GM12878 (cell line): ENCODE data around the gene SLC12A5.

Experiments
- CEBPB ChIP-seq, 2 experiments: fragments of 150-350 bp in 1 of 2; IDR thresholded peaks; 2 replicates each; pipeline ENCODE4 v1.6.1; 2012 to 2014; ENCODE audit warnings: low read depth in 2 of 2, low read length in 2 of 2, borderline replicate concordance in 1 of 2, inconsistent platforms in 1 of 2
- CTCF ChIP-seq, 3 experiments: IDR thresholded peaks in 2 of 3; conservative IDR thresholded peaks in 1 of 3; 2 replicates each; pipeline ENCODE4 v1.5.1; 2011; ENCODE audit warnings: low read depth in 3 of 3, low read length in 3 of 3, mild to moderate bottlenecking in 3 of 3, control low read depth in 2 of 3, moderate library complexity in 2 of 3, inconsistent platforms in 1 of 3, mixed read lengths in 1 of 3; ENCODE audit not compliant: control insufficient read depth in 2 of 3, insufficient read depth in 1 of 3; ENCODE audit errors: extremely low read depth in 1 of 3
- ELK1 ChIP-seq: IDR thresholded peaks from 2 replicates; pipeline ENCODE4 v1.6.1; 2012; ENCODE audit warnings: low read depth, low read length, improper control_type of control experiment
- MXI1 ChIP-seq: fragments of 150-350 bp; IDR thresholded peaks from 2 replicates; pipeline ENCODE4 v1.6.1; 2011; ENCODE audit warnings: low read depth, mild to moderate bottlenecking, inconsistent platforms, low read length, improper control_type of control experiment
- RB1 ChIP-seq: fragments of 450-650 bp; formaldehyde crosslinking; IDR thresholded peaks from 2 replicates; pipeline ENCODE4 v1.6.1; 2017; ENCODE audit warnings: mild to moderate bottlenecking, borderline replicate concordance
- REST ChIP-seq: IDR thresholded peaks from 2 replicates; pipeline ENCODE4 v1.6.1; 2012; ENCODE audit warnings: mild to moderate bottlenecking, low read depth, low read length
- TBL1XR1 ChIP-seq: IDR thresholded peaks from 2 replicates; pipeline ENCODE4 v1.6.1; 2012; ENCODE audit warnings: low read depth, low read length, improper control_type of control experiment
- TCF7 ChIP-seq: IDR thresholded peaks from 2 replicates; pipeline ENCODE4 v1.6.1; 2014; ENCODE audit warnings: antibody characterized with exemption, borderline replicate concordance
- ZNF274 ChIP-seq: IDR thresholded peaks from one replicate; pipeline ENCODE4 v1.8.0; 2011; ENCODE audit not compliant: insufficient read length, insufficient read depth

GRCh38 chr20:45999557-46000261, 29.3 kb upstream of the SLC12A5 start:
- TF ChIP-seq REST (no peak), TBL1XR1 (no peak), CTCF (IDR thresholded peaks at IDR 0.05 in 2 of 3, conservative IDR thresholded peaks at IDR 0.05 in 1 of 3; ENCODE audit: control insufficient read depth in 2 of 3, extremely low read depth in 1 of 3, insufficient read depth in 1 of 3, low read depth in 3 of 3, low read length in 3 of 3) (no peak), RB1 (no peak), MXI1 (no peak), ELK1 (no peak), CEBPB (IDR thresholded peaks at IDR 0.05; ENCODE audit: borderline replicate concordance in 1 of 2, low read depth in 2 of 2, low read length in 2 of 2) (no peak), ZNF274 (no peak), TCF7 (no peak)
